T-helper 1 cell treated with Interleukin-12 subunit alpha and Interleukin-12 subunit beta and Interleukin-4 antibody, amounts not matched to agents 30 μg/mL and 1 μg/mL, for 36 hours (primary cell): ENCODE results near the gene HSF2BP.
"Not testable (repeated sequence)": the region's sequence is repeated elsewhere in the genome, so short reads cannot be mapped to it uniquely, and the experiment has no call there.

Source experiments
- H3K27ac Mint-ChIP-seq: one replicate; pipeline ENCODE4 v1.8.0; 2021; ENCODE audit warnings: mild to moderate bottlenecking, mixed read lengths
- H3K27me3 Mint-ChIP-seq: one replicate; pipeline ENCODE4 v1.8.0; 2021; ENCODE audit warnings: low read depth, mixed read lengths
- H3K36me3 Mint-ChIP-seq: one replicate; pipeline ENCODE4 v1.8.0; 2021; ENCODE audit warnings: low read depth, mixed read lengths
- H3K4me1 Mint-ChIP-seq: one replicate; pipeline ENCODE4 v1.8.0; 2021; ENCODE audit warnings: low read depth, mixed read lengths
- H3K4me3 Mint-ChIP-seq: one replicate; pipeline ENCODE4 v1.8.0; 2021; ENCODE audit warnings: mild to moderate bottlenecking, moderate library complexity, mixed read lengths
- H3K9me3 Mint-ChIP-seq: one replicate; pipeline ENCODE4 v1.8.0; 2021; ENCODE audit warnings: mixed read lengths

The HSF2BP gene

DNA sequence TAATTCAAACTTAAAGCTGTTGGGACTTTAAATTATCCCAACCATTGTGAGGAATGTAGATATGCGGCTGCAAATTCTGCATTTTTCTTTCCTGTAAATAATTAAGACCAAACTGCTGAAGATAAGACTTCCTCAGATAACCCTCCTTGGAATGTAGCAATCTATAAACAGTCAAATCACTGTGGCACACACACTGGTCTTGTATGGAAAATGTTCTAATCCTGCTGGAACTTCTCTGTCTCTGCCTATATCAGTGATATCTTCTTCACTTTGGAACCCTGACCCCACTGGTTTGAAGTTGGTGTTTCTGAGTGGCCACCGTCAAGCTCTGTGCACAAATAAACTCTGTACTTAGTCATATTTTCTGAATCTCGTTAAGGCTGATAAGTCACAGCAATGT, 32.9 kb downstream of the HSF2BP start:
- Mint-ChIP-seq H3K27ac (no peak overlapping the region), H3K4me3 (no peak overlapping the region), H3K36me3 (no peaks in the 10 kb centered on the region), H3K9me3 (no peaks in the 10 kb centered on the region), H3K4me1 (no peaks in the 10 kb centered on the region), H3K27me3 (peaks cover 34% of the 10 kb centered on the region)

GRCh38 chr21:43624339-43624738, 34.9 kb downstream of the HSF2BP start:
- Mint-ChIP-seq H3K4me1 (no peaks in the 10 kb centered on the region), H3K36me3 (no peaks in the 10 kb centered on the region), H3K27me3 (peaks cover 28% of the 10 kb centered on the region), H3K9me3 (peaks cover 5% of the 10 kb centered on the region), H3K27ac (no peak overlapping the region), H3K4me3 (no peak overlapping the region)

GRCh38 chr21:43623588-43623987, 35.7 kb downstream of the HSF2BP start:
- H3K9me3 Mint-ChIP-seq, result peaks cover 5% of the 10 kb centered on the region
- H3K36me3 Mint-ChIP-seq, result peaks cover 2% of the 10 kb centered on the region
- H3K27me3 Mint-ChIP-seq, result peaks cover 25% of the 10 kb centered on the region
- H3K4me3 Mint-ChIP-seq, result no peak overlapping the region
- H3K27ac Mint-ChIP-seq, result no peak overlapping the region
- no peaks in the 10 kb centered on the region for H3K4me1 Mint-ChIP-seq

GRCh38 chr21:43622796-43623195, 36.5 kb downstream of the HSF2BP start:
- H3K4me1 Mint-ChIP-seq, result no peaks in the 10 kb centered on the region
- H3K4me3 Mint-ChIP-seq, result no peak overlapping the region
- peaks cover 2% of the 10 kb centered on the region for H3K36me3 Mint-ChIP-seq
- no peak overlapping the region for H3K27ac Mint-ChIP-seq
- H3K27me3 Mint-ChIP-seq, result peaks cover 18% of the 10 kb centered on the region
- peaks cover 5% of the 10 kb centered on the region for H3K9me3 Mint-ChIP-seq

DNA sequence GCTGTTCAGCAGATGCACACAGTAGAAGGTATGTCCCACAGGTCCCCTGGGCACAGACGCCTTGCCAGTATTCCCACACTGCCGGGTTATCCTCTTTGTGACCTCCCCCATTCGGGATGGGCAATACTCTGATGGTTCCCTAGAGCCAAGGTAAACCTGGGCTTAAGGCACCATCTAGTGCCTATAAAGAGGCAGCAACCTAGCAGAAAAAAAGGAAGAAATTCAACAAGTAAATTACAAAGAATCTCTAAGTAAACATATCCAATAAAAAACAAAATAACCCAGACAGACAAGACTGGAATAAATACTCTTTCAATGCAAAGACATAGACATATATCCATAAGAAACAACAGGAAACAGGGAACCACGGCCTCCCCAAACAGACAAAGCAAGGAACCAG, 39.4 kb downstream of the HSF2BP start:
- Mint-ChIP-seq H3K36me3 (peaks cover 2% of the 10 kb centered on the region), H3K27me3 (peaks cover 10% of the 10 kb centered on the region), H3K27ac (no peak overlapping the region), H3K4me3 (no peak overlapping the region), H3K9me3 (peaks cover 5% of the 10 kb centered on the region), H3K4me1 (no peaks in the 10 kb centered on the region)

DNA sequence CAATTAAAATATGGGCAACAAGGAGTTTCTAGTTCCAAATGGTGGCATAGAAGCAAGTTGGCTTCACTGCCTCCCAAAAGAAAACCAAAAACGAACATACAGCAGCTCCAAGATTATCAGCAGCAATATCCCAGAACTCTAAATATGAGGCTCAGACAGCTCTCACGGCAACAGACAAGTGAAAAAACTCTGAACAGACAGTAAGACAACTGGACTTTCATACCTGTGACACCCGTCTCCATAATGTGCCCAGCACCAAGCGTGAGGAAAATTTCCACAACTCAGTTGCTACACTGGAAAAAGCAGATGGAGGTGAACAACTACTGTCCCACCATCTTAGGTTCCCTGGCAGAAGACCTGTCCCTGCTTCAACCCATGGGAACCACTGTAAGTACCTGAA, 39.9 kb downstream of the HSF2BP start:
- Mint-ChIP-seq H3K4me1 (no peaks in the 10 kb centered on the region), H3K27me3 (peaks cover 10% of the 10 kb centered on the region), H3K4me3 (no peak overlapping the region), H3K27ac (no peak overlapping the region), H3K9me3 (peaks cover 5% of the 10 kb centered on the region), H3K36me3 (peaks cover 2% of the 10 kb centered on the region)

DNA sequence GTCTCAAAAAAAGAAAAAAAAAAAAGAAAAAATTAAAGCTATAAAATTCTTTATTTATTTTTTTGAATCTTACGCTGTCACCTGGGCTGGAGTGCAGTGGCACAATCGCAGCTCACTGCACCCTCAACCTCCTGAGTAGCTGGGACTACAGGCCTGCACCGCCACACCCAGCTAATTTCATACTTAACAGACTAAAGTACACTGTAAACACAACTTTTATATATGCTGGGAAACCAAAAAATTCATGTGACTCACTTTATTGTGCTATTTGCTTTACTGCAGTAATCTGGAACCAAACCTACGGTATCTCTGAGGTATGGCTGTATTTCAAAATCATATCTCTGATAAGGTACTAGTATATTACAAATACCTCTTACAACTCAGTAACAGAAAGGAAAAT, 40.3 kb downstream of the HSF2BP start:
- H3K36me3 Mint-ChIP-seq, result peaks cover 2% of the 10 kb centered on the region
- H3K9me3 Mint-ChIP-seq, result peaks cover 5% of the 10 kb centered on the region
- no peak overlapping the region for H3K27ac Mint-ChIP-seq

GRCh38 chr21:43616861-43617260, 42.4 kb downstream of the HSF2BP start:
- H3K27me3 Mint-ChIP-seq, H3K27ac Mint-ChIP-seq, H3K9me3 Mint-ChIP-seq, H3K4me3 Mint-ChIP-seq, H3K36me3 Mint-ChIP-seq: not testable (repeated sequence)
- peaks cover 13% of the 10 kb centered on the region for H3K4me1 Mint-ChIP-seq

More for the DNA sequence above, 40.3 kb downstream of the HSF2BP start:
- no peak overlapping the region for H3K4me3 Mint-ChIP-seq
- H3K4me1 Mint-ChIP-seq, result peaks cover 1% of the 10 kb centered on the region
- peaks cover 10% of the 10 kb centered on the region for H3K27me3 Mint-ChIP-seq

- no peaks in the 10 kb centered on the region for H3K9me3 Mint-ChIP-seq
- H3K27ac Mint-ChIP-seq, result no peak overlapping the region
- H3K4me1 Mint-ChIP-seq, result peaks cover 13% of the 10 kb centered on the region
- H3K27me3 Mint-ChIP-seq, result peaks cover 3% of the 10 kb centered on the region
- peaks cover 2% of the 10 kb centered on the region for H3K36me3 Mint-ChIP-seq
- no peak overlapping the region for H3K4me3 Mint-ChIP-seq
These were observed 44.4 kb downstream of the HSF2BP start for GRCh38 chr21:43614839-43615238.

DNA sequence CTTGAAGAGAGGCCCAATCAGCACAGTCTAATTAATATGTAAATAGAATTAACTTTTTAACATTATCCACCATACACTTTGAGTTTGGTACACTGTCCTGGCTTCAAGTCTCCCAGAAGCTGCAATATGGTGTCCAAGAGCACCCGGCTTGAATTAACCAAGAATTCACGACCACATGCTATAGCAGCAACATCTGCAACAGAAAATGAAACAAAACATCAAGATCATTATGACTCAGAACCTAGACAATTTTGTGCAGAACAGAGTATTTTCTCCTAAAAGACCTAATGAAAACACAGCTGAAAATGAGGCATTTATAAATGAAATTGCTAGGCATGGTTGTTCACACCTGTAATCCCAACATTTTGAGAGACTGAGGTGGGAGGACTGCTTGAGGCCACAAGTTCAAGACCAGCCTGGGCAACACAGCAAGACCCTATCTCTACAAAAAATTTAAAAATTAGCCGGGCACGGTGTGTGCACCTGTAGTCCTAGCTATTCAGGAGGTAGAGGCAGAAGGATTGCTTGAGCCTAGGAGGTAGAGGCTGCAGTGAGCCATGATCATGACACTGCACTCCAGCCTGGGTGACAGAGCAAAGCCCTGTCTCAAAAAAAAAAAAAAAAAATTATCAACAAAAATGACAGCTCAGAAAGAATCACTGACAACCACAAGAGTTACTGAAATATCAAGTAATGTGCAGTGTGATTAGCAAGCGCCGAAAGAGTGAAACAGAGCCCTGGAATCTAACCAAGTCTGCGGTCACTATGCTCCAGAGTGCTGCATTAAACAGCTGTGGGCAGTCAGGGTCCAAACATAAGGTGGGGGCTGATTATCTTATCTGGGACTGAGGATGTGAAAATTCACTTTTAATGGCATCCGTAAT, 45.3 kb downstream of the HSF2BP start:
- Mint-ChIP-seq H3K4me3 (no peak overlapping the region), H3K27ac (no peak overlapping the region), H3K4me1 (peaks cover 13% of the 10 kb centered on the region)

GRCh38 chr21:43611598-43612369, 47.5 kb downstream of the HSF2BP start:
- Mint-ChIP-seq H3K9me3 (no peaks in the 10 kb centered on the region), H3K36me3 (no peaks in the 10 kb centered on the region), H3K4me1 (peaks cover 13% of the 10 kb centered on the region), H3K4me3 (no peak overlapping the region), H3K27ac (no peak overlapping the region), H3K27me3 (peaks cover 22% of the 10 kb centered on the region)

More for the DNA sequence above, 45.3 kb downstream of the HSF2BP start:
- no peaks in the 10 kb centered on the region for H3K36me3 Mint-ChIP-seq
- H3K27me3 Mint-ChIP-seq, result peaks cover 9% of the 10 kb centered on the region
- H3K9me3 Mint-ChIP-seq, result no peaks in the 10 kb centered on the region

DNA sequence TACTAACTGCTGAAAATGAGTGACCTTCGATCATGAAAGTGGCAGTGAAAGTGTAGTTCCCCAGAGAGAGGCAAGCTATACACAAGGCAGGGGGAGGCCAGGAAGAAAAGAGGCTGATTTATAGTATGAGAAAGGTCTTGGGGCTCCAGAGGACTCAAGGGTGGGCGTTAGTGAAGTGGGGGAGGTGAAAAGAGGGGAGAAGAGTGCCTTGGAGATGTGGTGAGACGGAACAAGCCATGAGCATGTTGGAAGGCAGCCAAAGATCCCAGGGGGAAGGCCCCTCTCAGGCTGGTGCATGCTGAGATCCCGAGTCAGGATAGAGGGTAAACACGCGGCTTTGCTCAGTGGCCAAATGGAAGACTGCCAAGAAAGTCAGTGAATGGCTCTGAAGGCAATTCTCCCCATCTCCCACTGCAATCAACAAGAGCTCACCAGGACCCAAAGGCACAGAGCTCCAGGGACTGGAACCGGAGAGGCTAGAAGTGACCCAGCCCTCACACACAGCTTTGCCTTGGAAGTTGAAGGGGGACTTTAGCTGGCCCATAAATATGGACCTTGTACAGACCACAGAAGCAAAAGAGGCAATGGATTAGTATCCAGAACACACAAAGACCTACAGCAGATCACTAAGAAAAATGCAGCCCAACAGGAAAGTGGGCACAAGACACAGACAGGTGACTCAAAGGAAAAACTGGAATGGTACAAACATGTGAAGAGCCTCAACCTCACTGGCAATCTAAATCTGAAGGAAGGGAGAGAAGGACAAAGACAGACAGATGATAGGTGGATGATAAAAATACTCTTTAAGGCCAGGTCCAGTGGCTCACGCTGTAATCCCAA, 49.6 kb downstream of the HSF2BP start:
- Mint-ChIP-seq H3K4me1 (peaks cover 13% of the 10 kb centered on the region), H3K27ac (no peak overlapping the region)

DNA sequence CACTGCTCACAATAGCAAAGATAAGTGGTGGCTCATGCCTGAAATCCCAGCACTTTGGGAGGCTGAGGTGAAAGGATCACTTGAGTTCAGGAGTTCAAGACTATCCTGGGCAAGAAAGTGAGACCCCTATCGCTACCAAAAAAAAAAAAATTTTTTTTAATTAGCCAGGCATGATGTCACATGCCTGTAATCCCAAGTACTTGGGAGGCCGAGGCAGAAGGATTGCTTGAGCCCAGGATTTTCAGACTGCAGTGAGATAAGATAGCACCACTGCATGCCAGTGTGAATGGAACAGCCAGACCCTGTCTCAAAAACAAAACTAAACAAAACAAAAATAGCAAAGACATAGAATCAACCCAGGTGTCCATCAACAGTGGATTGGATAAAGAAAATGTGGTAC, 50.6 kb downstream of the HSF2BP start:
- Mint-ChIP-seq H3K9me3 (no peaks in the 10 kb centered on the region), H3K36me3 (no peaks in the 10 kb centered on the region), H3K4me3 (no peak overlapping the region), H3K27me3 (peaks cover 22% of the 10 kb centered on the region), H3K27ac (no peak overlapping the region), H3K4me1 (peaks cover 9% of the 10 kb centered on the region)

More for the DNA sequence above, 49.6 kb downstream of the HSF2BP start:
- Mint-ChIP-seq H3K9me3 (no peaks in the 10 kb centered on the region), H3K27me3 (peaks cover 22% of the 10 kb centered on the region), H3K4me3 (no peak overlapping the region), H3K36me3 (no peaks in the 10 kb centered on the region)

DNA sequence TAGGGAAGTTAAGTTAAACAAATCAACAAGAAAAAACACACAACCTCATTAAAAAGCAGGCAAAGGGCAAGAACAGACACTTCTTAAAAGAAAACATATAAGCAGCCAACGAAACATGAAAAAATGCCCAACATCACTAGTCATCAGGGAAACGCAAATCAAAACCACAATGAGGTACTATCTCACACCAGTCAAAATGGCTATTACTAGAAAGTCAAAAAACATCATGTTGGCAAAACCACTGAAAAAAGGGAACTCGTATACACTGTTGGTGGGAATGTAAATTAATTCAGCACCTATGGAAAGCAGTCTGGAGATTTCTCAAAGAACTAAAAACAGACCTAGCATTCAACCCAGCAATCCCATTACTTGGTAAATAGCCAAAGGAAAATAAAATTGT, 51.1 kb downstream of the HSF2BP start:
- Mint-ChIP-seq H3K27ac (no peak overlapping the region), H3K4me3 (no peak overlapping the region), H3K4me1 (peaks cover 5% of the 10 kb centered on the region), H3K9me3 (no peaks in the 10 kb centered on the region), H3K36me3 (no peaks in the 10 kb centered on the region), H3K27me3 (peaks cover 22% of the 10 kb centered on the region)
